ENCODE data around the gene CD22. TPM values are rescaled to one million over a fixed set of nuclear protein-coding genes. Genes with fewer than 3 reads are reported as not detected.

CD22 gene
- total RNA-seq, 1 experiment from 2014 or later, result not detected

GRCh38 chr19:35293363-35293739, 35.6 kb upstream of the CD22 start:
- Histone ChIP-seq H3K27me3 (ENCODE audit: insufficient read depth, low read length) (no peaks in the 10 kb centered on the region), H3K4me2 (ENCODE audit: insufficient read depth, insufficient read length, low read length) (no peak overlapping the region), H2BK15ac (ENCODE audit: low read depth, low read length) (no peak overlapping the region), H3T11ph (ENCODE audit: low read length) (no peak overlapping the region), H2AK5ac (ENCODE audit: insufficient read length, low read length) (no peak overlapping the region), H4K20me1 (ENCODE audit: control insufficient read depth, insufficient read depth, insufficient read length) (no peaks in the 10 kb centered on the region), H3K14ac (ENCODE audit: insufficient read depth, low read length) (no peak overlapping the region), H3K27ac (ENCODE audit: insufficient read length, low read depth, low read length) (no peak overlapping the region), H3K79me2 (ENCODE audit: insufficient read depth, low read length) (no peaks in the 10 kb centered on the region), H3K56ac (ENCODE audit: insufficient read length, low read depth, low read length) (no peak overlapping the region), H3K4me1 (ENCODE audit: insufficient read depth, low read length) (no peaks in the 10 kb centered on the region), H3K18ac (ENCODE audit: insufficient read length, low read depth, low read length) (no peak overlapping the region), H3K23ac (ENCODE audit: insufficient read length, low read depth, low read length) (no peak overlapping the region), H2BK5ac (ENCODE audit: insufficient read length, low read length) (no peak overlapping the region), H2BK12ac (ENCODE audit: insufficient read length, low read depth, low read length) (no peak overlapping the region), H3K79me1 (ENCODE audit: insufficient read depth, low read depth, low read length, poor library complexity, severe bottlenecking) (no peaks in the 10 kb centered on the region), H3K9me3 (ENCODE audit: control insufficient read depth, low read depth, low read length) (no peaks in the 10 kb centered on the region), H3K23me2 (ENCODE audit: insufficient read length, low read depth, low read length, poor library complexity, severe bottlenecking) (no peaks in the 10 kb centered on the region), H4K5ac (ENCODE audit: insufficient read length, low read depth, low read length) (no peak overlapping the region), H2BK120ac (ENCODE audit: low read depth, low read length, poor library complexity, severe bottlenecking) (no peak overlapping the region), H4K91ac (ENCODE audit: insufficient read length, low read depth, low read length) (no peak overlapping the region), H2AFZ (ENCODE audit: low read length) (no peak overlapping the region), H2BK20ac (ENCODE audit: low read depth, low read length, poor library complexity, severe bottlenecking) (no peak overlapping the region), H3K9ac (ENCODE audit: extremely low read depth, insufficient read length, low read length) (no peak overlapping the region), H3K4ac (ENCODE audit: low read depth, low read length) (no peak overlapping the region), H4K8ac (replicated peaks; ENCODE audit: insufficient read length, low read depth, low read length) (no peak overlapping the region)
- Mint-ChIP-seq H3K4me3 (no peak overlapping the region), H3K4me1 (peaks cover 17 to 25% of the 10 kb centered on the region in 2 experiments), H3K27me3 (ENCODE audit: low read depth) (peaks cover 9% of the 10 kb centered on the region), H3K9me3 (no peaks in the 10 kb centered on the region), H3K27ac (no peak overlapping the region), H3K36me3 (ENCODE audit: insufficient read depth in 1 of 3, low read depth in 3 of 3) (no peaks in the 10 kb centered on the region)
- WGBS (ENCODE audit: extremely low coverage, insufficient read length, low lambda C conversion rate), result no CpG with 5 or more reads among the region's 7 CpGs
- no peak for DNase-seq
- TF ChIP-seq CTCF (conservative IDR thresholded peaks at IDR 0.05), result no peak

All from H9 (cell line).